Chondrocyte (in vitro differentiated cells): Measurements from ENCODE around the gene PSMB9. TPM values are rescaled to one million over a fixed set of nuclear protein-coding genes. Genes with fewer than 3 reads are reported as not detected.

Experiments
- DNase-seq: peaks from one replicate; pipeline ENCODE4 v3.0.0; 2021; ENCODE audit warnings: mixed read lengths, low spot score
- H3K27ac Mint-ChIP-seq: one replicate; pipeline ENCODE4 v1.8.0; 2021; ENCODE audit warnings: mild to moderate bottlenecking, moderate library complexity, mixed read lengths; ENCODE audit not compliant: unreplicated experiment
- H3K27me3 Mint-ChIP-seq: 2 replicates; pipeline ENCODE4 v1.8.0; 2021; ENCODE audit warnings: low read depth, mixed read lengths
- H3K36me3 Mint-ChIP-seq: 2 replicates; pipeline ENCODE4 v1.8.0; 2021; ENCODE audit warnings: low read depth, mixed read lengths
- H3K4me1 Mint-ChIP-seq: 2 replicates; pipeline ENCODE4 v1.8.0; 2021; ENCODE audit warnings: low read depth, mild to moderate bottlenecking, mixed read lengths
- H3K4me3 Mint-ChIP-seq: one replicate; pipeline ENCODE4 v1.8.0; 2021; ENCODE audit warnings: mild to moderate bottlenecking, moderate library complexity, mixed read lengths; ENCODE audit not compliant: unreplicated experiment
- H3K9me3 Mint-ChIP-seq: 2 replicates; pipeline ENCODE4 v1.8.0; 2021; ENCODE audit warnings: low read depth, mixed read lengths
- CTCF ChIP-seq: fragments of 200-600 bp; sonication (generic); IDR thresholded peaks from 2 replicates; pipeline ENCODE4 v1.5.0; 2021; ENCODE audit warnings: antibody characterized with exemption, mild to moderate bottlenecking, moderate library complexity
- total RNA-seq: library from RNA; stranded (reverse); gene quantifications from 3 replicates; pipeline ENCODE4 v1.2.1, GENCODE V29; 2021

PSMB9 gene
- total RNA-seq, 1 donor from 2014 or later: 1.2 TPM

DNA sequence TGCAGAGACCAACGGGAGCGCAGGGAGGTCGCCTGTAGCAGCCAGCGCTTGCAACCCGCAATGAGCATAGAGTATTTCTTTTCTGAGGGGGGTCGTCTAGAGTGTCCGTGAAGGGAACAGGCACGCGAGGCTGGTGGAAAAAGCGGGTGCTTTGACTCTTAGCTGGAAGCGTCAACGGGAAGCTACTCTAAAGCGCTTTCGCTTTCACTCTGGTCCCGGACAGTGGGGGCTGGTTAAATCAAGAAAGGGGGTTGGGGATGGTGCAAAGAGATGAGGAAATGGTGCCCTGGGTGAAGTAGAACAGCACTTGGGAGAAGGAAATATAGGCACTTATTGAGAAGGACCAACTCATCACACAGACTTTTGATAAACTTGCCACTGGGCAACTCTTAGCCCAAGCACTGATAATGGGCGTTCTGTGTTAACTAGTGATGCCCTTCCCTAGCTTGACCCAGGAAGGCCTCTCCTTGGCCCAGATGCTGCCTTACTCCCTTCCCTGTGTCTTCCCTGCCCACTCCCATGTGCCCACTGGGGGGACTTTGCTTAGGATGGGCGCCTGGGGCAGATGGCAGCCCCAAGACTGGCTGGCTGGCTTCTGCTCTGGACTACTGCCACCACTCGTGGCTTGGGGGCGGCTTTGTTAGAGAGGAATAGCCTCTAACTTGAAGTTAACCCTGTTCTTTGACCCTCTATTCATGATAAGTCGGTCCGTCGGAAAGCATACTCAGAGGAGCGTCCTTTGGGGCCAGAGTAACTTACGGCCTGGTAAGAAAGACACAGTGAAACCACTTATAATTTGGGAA lies 585 bp downstream of the PSMB9 start:
- peaks cover 11% of the 10 kb centered on the region for H3K36me3 Mint-ChIP-seq
- H3K4me1 Mint-ChIP-seq: peaks cover 24% of the 10 kb centered on the region
- TF ChIP-seq CTCF: no peak
- H3K27me3 Mint-ChIP-seq: peaks cover 25% of the 10 kb centered on the region
- no peak for DNase-seq
- H3K27ac Mint-ChIP-seq: peak overlapping the region; percentile 97
- H3K9me3 Mint-ChIP-seq: no peaks in the 10 kb centered on the region
- H3K4me3 Mint-ChIP-seq: peak overlapping the region; percentile 95

GRCh38 chr6:32855467-32856174 lies 1.6 kb downstream of the PSMB9 start:
- no peak for DNase-seq
- H3K27ac Mint-ChIP-seq: no peak overlapping the region
- H3K36me3 Mint-ChIP-seq: peaks cover 5% of the 10 kb centered on the region
- H3K4me1 Mint-ChIP-seq: peaks cover 24% of the 10 kb centered on the region
- TF ChIP-seq CTCF: no peak
- no peaks in the 10 kb centered on the region for H3K9me3 Mint-ChIP-seq
- H3K27me3 Mint-ChIP-seq: peaks cover 27% of the 10 kb centered on the region
- no peak overlapping the region for H3K4me3 Mint-ChIP-seq

DNA sequence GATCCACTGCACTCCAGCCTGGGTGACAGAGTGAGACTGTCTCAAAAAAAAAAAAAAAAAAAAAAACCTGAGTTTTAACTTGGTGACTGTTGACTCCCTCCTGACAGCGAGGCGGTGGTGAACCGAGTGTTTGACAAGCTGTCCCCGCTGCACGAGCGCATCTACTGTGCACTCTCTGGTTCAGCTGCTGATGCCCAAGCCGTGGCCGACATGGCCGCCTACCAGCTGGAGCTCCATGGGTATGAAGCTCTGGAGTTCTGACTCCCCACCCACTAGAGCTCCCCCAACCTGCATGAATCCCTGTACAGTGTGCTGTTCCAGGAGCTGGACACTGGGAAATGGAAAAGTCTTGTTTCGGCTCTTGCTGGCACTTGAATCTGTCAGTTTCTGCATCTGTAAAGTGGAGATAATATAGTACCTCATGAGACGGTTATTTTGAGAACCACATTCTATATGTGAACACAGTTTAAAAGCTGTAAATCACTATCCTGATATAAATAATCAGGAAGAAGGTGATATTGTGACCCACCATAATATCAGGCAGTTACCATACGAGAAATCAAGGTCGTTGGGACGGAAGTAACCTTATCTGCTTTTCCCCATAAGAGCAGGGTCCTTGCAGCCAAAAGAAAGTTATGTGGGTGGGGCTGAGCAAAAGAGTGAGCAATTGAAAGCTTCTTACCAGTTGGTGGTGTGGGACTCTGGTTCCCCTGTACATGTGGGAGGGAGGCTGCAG lies 3.3 kb downstream of the PSMB9 start:
- Mint-ChIP-seq H3K9me3 (no peaks in the 10 kb centered on the region), H3K27ac (no peak overlapping the region), H3K4me1 (peaks cover 23% of the 10 kb centered on the region), H3K27me3 (peaks cover 29% of the 10 kb centered on the region), H3K36me3 (no peaks in the 10 kb centered on the region), H3K4me3 (no peak overlapping the region)
- no peak for TF ChIP-seq CTCF
- DNase-seq: no peak

DNA sequence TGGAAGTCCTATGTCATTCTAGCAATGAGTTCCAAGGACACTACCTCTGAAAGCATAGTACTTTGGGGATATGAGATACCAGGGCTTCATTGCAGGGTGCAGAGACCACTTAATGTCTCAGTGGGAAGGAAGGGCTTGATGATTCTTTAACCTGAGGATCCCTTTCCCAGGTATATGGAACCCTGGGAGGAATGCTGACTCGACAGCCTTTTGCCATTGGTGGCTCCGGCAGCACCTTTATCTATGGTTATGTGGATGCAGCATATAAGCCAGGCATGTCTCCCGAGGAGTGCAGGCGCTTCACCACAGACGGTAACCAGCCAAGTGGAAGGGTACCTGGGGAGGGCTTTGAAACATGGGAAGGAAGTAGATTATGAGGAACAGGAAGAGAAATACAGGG lies 4.2 kb downstream of the PSMB9 start:
- H3K27me3 Mint-ChIP-seq: peaks cover 32% of the 10 kb centered on the region
- H3K4me3 Mint-ChIP-seq: no peak overlapping the region
- no peak overlapping the region for H3K27ac Mint-ChIP-seq
- TF ChIP-seq CTCF: no peak
- peaks cover 17% of the 10 kb centered on the region for H3K4me1 Mint-ChIP-seq
- H3K9me3 Mint-ChIP-seq: no peaks in the 10 kb centered on the region
- no peak for DNase-seq
- H3K36me3 Mint-ChIP-seq: no peaks in the 10 kb centered on the region

GRCh38 chr6:32860674-32861073 lies 6.7 kb downstream of the PSMB9 start:
- Mint-ChIP-seq H3K36me3 (no peaks in the 10 kb centered on the region), H3K4me1 (peaks cover 7% of the 10 kb centered on the region), H3K4me3 (no peak overlapping the region), H3K9me3 (no peaks in the 10 kb centered on the region), H3K27ac (no peak overlapping the region), H3K27me3 (peaks cover 35% of the 10 kb centered on the region)
- DNase-seq: no peak
- no peak for TF ChIP-seq CTCF
